GM20431 (cell line): Measurements from ENCODE around the gene COL23A1.

Experiments
- in situ Hi-C: fragments of 300-500 bp; cut with MseI, MboI; formaldehyde crosslinking; loops from one replicate; pipeline ENCODE4 v1.15.0; 2020; ENCODE audit warnings: low sequenced_read_pairs; ENCODE audit not compliant: unreplicated experiment

The COL23A1 gene

GRCh38 chr5:178466342-178466741, 123.9 kb downstream of the COL23A1 start:
- in situ Hi-C loops, result no loop called here

GRCh38 chr5:178465861-178466288, 124.3 kb downstream of the COL23A1 start:
- in situ Hi-C loops, result no loop called here

- in situ Hi-C loops, result no loop called here
These were observed 124.8 kb downstream of the COL23A1 start for GRCh38 chr5:178465228-178465860.

DNA sequence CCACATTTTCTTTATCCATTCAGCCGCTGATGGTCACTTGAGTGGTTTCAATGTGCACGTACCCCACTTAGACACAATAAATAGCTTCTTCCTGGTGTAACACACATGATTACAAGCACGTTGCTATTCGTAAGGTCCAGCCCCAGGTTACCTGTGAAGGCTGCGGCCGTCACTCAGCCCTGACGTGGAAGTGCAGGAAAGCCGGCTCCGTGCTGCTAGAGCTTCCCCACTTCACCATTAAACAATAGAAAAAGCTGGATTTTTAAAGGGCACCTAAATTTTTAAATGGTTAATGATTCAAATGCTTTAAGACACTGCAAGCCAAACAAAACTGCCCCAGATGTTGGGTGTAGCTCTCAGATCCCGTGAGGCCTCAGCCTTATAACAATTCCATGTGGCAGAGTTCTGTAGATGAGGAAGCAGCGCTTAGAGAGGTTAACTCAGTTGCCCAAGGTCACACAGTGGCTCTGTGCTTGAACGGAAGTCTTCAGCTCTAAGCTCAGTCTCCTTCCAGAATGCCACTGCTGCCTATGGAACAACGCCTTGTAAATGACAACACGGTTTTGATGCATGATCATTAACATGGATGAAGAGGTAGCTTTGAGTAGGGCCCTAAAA, 125.7 kb downstream of the COL23A1 start:
- in situ Hi-C loops, result no loop called here

DNA sequence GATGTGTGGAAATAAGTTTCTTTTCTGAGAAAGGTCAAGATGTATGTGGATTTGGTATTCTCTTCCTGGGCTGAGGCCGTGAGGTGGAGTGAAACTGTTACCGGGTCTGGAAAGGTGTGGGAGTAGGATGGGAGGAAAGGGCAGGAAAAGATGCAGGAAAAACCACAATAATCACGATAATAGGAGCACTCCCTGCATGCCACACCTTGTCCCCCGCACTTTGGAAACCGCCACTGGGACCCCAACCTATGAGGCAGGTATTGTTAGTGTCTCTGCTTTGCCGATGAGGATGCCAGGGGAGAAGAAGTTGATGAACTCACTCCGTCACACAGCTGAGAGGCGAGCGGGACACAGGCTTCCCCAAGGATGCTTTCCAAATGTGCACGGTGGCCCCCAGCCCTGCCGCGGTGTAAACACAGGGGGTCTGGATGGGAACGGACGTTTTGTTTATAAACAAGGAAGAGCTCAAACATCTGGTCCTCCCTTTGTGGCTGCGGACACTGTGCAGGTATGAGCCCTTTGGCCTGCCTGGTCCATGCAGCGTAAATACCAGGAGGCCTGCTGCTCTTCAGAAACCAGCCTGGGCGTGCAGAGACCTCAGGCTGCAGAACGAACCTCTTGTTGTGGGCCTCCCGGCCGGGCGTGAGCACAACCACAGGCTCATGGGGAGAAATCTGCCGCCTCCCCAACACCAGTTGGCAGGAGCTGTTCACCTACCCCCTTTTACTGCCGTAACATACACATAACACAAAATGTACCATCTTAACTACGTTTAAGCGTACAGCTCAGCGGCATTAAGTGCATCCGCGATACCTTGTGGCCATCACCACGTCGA, 126.7 kb downstream of the COL23A1 start:
- in situ Hi-C loops, result no loop called here

GRCh38 chr5:178462816-178463215, 127.4 kb downstream of the COL23A1 start:
- in situ Hi-C loops, result no loop called here

DNA sequence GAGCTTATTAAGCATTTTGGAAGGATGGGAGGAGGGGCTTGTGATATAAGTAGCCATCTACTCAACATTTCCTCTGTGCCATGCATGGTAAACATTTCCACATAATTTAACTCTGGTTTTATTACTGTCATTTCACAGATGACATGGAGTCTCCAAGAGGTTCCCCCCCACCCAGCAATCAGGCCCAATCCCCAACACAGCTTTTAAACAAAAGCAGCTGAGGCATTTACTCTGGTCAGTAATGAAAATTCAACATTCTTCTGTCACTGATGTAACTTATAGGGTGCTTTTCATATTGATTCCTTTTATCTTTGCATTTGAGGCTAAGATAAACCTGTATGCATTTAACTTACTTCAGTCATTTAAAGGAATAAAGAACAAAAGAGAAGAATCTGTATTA, 128.1 kb downstream of the COL23A1 start:
- in situ Hi-C loops, result no loop called here

DNA sequence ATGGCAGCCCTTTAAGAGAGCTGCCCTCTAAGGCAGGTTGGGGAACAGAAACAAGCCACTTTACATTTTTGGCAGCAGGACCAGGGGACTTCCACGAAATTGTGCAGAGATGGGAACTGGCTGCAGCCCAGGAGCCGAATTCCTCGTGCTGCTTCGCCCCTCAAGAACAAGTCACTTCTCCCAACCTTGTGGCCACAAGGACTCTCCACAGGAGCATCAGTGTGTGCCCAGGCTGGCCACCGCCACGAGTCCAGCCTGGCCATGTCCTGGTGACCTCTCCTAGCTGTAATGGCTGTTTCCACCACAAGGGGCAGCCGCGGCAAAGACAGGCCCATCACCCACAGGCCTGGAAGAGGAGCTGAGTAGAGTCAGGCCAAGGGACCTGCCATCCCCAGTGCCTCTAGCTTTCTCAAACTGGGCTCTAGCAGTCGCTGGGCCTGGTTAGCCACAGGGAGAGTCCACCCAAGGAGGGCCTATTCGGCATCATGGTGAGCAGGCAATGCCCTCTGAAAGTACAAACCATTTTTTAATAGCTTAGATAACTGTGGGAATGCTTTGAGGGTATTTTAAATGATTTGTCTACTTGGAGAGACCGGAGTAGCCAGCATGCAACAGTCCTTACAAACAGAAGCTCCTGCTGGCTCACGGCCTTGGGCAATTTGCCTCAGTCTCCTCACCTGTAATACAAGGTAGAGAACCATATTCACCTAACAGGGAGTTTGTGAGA, 129.0 kb downstream of the COL23A1 start:
- in situ Hi-C loops, result no loop called here

GRCh38 chr5:178460598-178460997, 129.6 kb downstream of the COL23A1 start:
- in situ Hi-C loops, result no loop called here

DNA sequence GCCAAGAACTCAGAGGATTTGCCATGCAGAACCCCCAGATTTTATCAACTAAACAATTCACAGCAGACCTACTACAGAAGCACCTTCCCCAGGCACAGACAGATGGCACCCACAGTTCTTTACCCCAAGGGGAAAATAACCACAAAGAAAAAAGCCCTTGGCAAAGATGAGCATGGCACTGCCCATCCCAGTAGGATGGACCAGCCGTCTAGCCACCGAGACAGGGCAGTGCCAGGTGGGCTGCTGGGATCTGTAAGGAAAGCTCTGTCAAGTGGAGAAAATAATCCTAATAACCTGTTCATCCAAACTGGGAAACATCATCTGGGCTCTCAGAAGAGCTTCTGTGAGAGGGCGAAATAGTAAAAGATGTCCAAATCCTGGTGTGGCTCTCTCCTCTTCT, 130.0 kb downstream of the COL23A1 start:
- in situ Hi-C loops, result no loop called here

DNA sequence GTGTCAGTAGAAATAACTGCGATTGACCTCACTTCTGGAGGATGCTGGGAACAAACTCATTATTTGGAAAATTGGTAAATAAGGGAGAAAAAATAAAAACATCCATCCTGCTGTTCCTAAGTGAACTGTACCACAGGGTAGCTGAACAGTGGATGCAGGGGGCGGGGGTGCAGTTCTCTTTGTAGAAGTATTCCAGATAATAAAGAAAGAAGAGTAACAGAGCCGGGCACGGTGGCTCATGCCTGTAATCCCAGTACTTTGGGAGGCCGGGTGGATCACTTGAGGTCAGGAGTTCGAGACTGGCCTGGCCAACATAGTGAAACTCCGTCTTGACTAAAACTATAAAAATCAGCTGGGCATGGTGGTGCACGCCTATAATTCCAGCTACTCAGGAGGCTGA, 132.1 kb downstream of the COL23A1 start:
- in situ Hi-C loops, result no loop called here

- in situ Hi-C loops, result no loop called here
These were observed 132.7 kb downstream of the COL23A1 start for GRCh38 chr5:178457471-178457870.

DNA sequence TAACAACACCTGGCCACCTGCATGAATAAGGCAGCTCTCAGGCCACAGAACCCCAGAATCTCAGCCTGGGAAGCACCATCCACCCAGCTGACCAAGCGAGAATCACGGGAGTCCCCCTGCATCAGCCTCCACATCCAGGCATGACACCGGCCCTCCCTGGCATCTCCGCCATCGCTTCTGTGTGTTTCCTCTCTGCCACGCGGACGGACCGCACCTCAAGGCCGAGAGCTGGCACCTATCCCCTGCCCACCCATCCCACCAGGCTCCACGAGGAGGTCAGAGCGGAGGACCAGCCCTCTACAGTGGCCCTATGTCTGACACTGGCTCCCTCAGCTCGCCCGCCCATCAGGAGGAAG, 134.7 kb downstream of the COL23A1 start:
- in situ Hi-C loops, result no loop called here

- in situ Hi-C loops, result no loop called here
These were observed 135.2 kb downstream of the COL23A1 start for GRCh38 chr5:178454821-178455479.

DNA sequence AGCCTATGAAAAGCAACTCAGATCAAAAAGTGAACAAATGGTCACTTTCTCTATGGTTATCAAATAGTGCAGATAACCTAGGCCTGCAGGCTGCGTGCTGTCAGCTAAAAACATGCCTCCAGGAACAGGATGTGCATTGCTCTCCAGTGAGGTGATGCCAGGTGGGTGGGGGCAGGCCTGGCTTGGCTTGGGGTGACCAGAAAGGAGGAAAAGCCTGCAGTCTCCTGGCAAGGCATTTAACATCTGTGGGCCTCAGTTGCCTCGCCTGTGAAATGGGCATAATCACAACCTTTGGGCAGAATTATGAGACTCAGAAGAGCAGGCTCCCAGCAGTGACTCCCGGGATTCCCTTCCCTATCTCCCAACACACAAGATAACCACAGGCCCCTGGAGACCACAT, 135.9 kb downstream of the COL23A1 start:
- in situ Hi-C loops, result no loop called here

DNA sequence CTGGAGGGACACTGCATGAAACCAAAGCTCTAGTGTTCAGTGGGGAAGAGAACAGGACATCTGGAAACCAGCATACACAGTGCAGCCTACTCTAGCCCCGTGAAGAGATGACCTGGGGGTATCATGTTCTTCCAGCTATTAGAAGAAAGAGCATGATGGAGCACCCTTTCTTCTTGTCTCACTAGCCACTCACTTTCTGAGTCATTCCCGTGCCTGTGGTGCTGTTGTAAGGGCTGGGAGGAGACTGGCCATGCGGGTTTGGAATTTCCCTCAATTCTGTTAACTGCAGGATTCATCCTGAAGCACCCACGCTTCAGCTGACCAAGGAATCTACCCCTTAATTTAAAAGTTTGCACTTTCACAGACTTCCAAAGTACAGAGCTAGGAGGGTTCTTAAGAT, 137.0 kb downstream of the COL23A1 start:
- in situ Hi-C loops, result no loop called here

- in situ Hi-C loops, result no loop called here
These were observed 139.8 kb downstream of the COL23A1 start for GRCh38 chr5:178450121-178451028.

DNA sequence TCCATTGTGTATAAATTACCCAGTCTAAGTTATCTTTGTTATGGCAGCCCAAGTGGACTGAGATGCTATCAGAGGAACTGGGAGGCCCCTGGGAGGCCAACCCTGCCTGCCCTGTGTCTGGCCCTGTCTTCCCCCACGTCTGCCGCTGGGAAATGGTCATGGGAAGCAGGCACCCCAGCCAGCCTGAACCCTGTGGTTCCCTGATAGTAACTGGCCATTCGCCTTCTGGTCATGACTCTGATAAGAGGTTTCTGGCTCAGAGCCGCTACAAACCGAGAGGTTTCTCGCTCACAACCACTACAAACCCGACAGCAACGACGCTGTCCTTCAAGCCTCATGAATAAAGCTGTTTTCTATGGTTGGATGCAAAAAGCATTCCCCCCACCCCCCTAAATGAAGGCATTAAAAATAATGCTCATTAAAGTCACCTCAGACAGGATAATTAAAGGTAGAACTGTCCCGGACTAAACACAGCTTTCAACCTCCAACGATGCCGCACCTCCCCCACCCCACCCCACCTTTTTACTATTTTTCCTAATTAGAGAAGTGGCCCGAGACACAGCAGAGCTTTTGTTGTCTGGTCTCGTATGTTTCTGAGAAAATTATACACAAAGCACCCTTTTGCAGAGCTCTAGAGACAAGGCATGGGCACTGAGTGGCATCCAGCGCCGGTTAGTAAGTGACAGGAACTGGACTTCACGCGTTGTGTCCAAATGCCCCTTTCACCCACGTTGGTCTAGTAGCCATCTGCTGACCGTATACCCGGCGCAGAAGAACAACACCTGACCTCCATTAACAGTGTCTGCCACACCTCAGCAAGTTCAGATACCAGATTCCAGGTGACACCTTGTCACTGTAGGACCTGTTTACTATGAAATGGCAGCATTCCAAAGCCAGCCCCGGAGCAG, 140.8 kb downstream of the COL23A1 start:
- in situ Hi-C loops, result no loop called here
